GM23248 (cell line): ENCODE results near the gene MISP3. TPM values are rescaled to one million over a fixed set of nuclear protein-coding genes. Genes with fewer than 3 reads are reported as not detected.

Experiments used
- DNase-seq: peaks from one replicate; pipeline ENCODE4 v3.0.0-alpha.2; 2015
- H2AFZ ChIP-seq: fragments of 200-600 bp; sonication (generic); 2 replicates; pipeline ENCODE4 v1.6.1; 2016; ENCODE audit warnings: antibody characterized with exemption
- H3F3A ChIP-seq: fragments of 200-600 bp; sonication (generic); 2 replicates; pipeline ENCODE4 v1.6.1; 2016; ENCODE audit warnings: mild to moderate bottlenecking, antibody characterized with exemption, mixed run types; ENCODE audit not compliant: insufficient read depth
- H3K27ac ChIP-seq: fragments of 200-600 bp; sonication (generic); 2 replicates; pipeline ENCODE4 v1.5.1; 2016; ENCODE audit warnings: mild to moderate bottlenecking
- H3K27me3 ChIP-seq: fragments of 200-600 bp; sonication (generic); replicated peaks from 2 replicates; pipeline ENCODE4 v1.6.1; 2016; ENCODE audit warnings: mild to moderate bottlenecking; ENCODE audit not compliant: insufficient read depth
- H3K36me3 ChIP-seq: fragments of 200-600 bp; sonication (generic); 2 replicates; pipeline ENCODE4 v1.6.1; 2016; ENCODE audit warnings: low read depth, mild to moderate bottlenecking
- H3K4me1 ChIP-seq: fragments of 200-600 bp; sonication (generic); 2 replicates; pipeline ENCODE4 v1.6.1; 2016; ENCODE audit warnings: mild to moderate bottlenecking; ENCODE audit not compliant: insufficient read depth
- H3K4me2 ChIP-seq: fragments of 200-600 bp; sonication (generic); one replicate; pipeline ENCODE4 v1.6.1; 2016; ENCODE audit warnings: mild to moderate bottlenecking; ENCODE audit not compliant: unreplicated experiment
- H3K4me3 ChIP-seq: fragments of 200-600 bp; sonication (generic); 2 replicates; pipeline ENCODE4 v1.5.1; 2016; ENCODE audit warnings: mild to moderate bottlenecking
- H3K79me2 ChIP-seq: fragments of 200-600 bp; sonication (generic); 2 replicates; pipeline ENCODE4 v1.6.1; 2016; ENCODE audit warnings: mild to moderate bottlenecking; ENCODE audit not compliant: insufficient read depth
- H3K9ac ChIP-seq: fragments of 200-600 bp; sonication (generic); 2 replicates; pipeline ENCODE4 v1.6.1; 2016; ENCODE audit warnings: mild to moderate bottlenecking
- H3K9me2 ChIP-seq: fragments of 200-600 bp; sonication (generic); 2 replicates; pipeline ENCODE4 v1.6.1; 2016; ENCODE audit warnings: mixed run types, mild to moderate bottlenecking, moderate library complexity; ENCODE audit not compliant: insufficient read depth
- H3K9me3 ChIP-seq: fragments of 200-600 bp; sonication (generic); one replicate; pipeline ENCODE4 v1.6.1; 2017; ENCODE audit warnings: low read depth
- H4K20me1 ChIP-seq: fragments of 200-600 bp; sonication (generic); 2 replicates; pipeline ENCODE4 v1.6.0; 2016; ENCODE audit not compliant: insufficient read depth
- EZH2 ChIP-seq: fragments of 200-600 bp; sonication (generic); IDR thresholded peaks from 2 replicates; pipeline ENCODE4 v1.6.1; 2018; ENCODE audit warnings: antibody characterized with exemption, mild to moderate bottlenecking; ENCODE audit not compliant: insufficient read depth, poor library complexity, severe bottlenecking
- EZH2phosphoT487 ChIP-seq: fragments of 200-600 bp; sonication (generic); IDR thresholded peaks from 2 replicates; pipeline ENCODE4 v1.6.1; 2018; ENCODE audit warnings: antibody characterized with exemption, moderate library complexity, mild to moderate bottlenecking, low read depth; ENCODE audit not compliant: insufficient read depth
- WGBS, 2 experiments: methylation state at CpG; one replicate each; pipeline ENCODE4 v1.1.6; 2015 to 2017; ENCODE audit warnings: low lambda C conversion rate in 2 of 2, low coverage in 1 of 2; ENCODE audit errors: missing lambda C conversion rate in 2 of 2; 5-methylcytosine and 5-hydroxymethylcytosine counted together
- in situ Hi-C: fragments of 300-500 bp; cut with MboI; formaldehyde crosslinking; loops from 2 replicates; pipeline ENCODE4 v1.15.0; 2020
- polyA plus RNA-seq: library from polyadenylated mRNA; unstranded; fragments of >200 nt; fragmentation: Nextera tagmentation; extraction: Ambion mirVana; gene quantifications from 2 replicates; pipeline ENCODE4 v1.2.1, GENCODE V29; 2016
- total RNA-seq: library from RNA; depleted of rRNA; stranded (reverse); fragments of >200 nt; shearing (Covaris generic); gene quantifications from 2 replicates; pipeline ENCODE4 v1.2.3, GENCODE V29; 2014

Gene MISP3
- total and polyA plus RNA-seq, 2 experiments from 2014 or later, result 1.3 to 2.7 TPM

GRCh38 chr19:14116525-14116917 is 43.9 kb downstream of the MISP3 start:
- Histone ChIP-seq H2AFZ (0 out of 2 replicates have a peak overlapping the region, but pooled peaks have one; percentile 56), H3F3A (peaks cover 12% of the 10 kb centered on the region), H3K27ac (no peak overlapping the region), H3K4me1 (peaks cover 40% of the 10 kb centered on the region), H3K79me2 (peaks cover 57% of the 10 kb centered on the region), H3K36me3 (no peaks in the 10 kb centered on the region), H3K4me3 (peak overlapping the region; percentile 93), H3K9ac (peak overlapping the region; percentile 86), H4K20me1 (no peaks in the 10 kb centered on the region), H3K9me3 (no peaks in the 10 kb centered on the region), H3K27me3 (no peaks in the 10 kb centered on the region), H3K9me2 (no peaks in the 10 kb centered on the region), H3K4me2 (peak overlapping the region; percentile 94)
- in situ Hi-C loops, result no loop called here
- no peak for TF ChIP-seq EZH2phosphoT487
- no peak for TF ChIP-seq EZH2
- DNase-seq, result peak; percentile 29
- 1 to 3% methylated on average over 6 of the region's 6 CpGs for WGBS, 2 experiments

GRCh38 chr19:14116918-14117578 is 44.5 kb downstream of the MISP3 start:
- 0 to 2% methylated on average over 2 to 31 of the region's 33 CpGs for WGBS, 2 experiments
- Histone ChIP-seq H3K27me3 (no peaks in the 10 kb centered on the region), H3K79me2 (peaks cover 52% of the 10 kb centered on the region), H3K4me3 (peak overlapping the region; percentile 93), H3K4me1 (peaks cover 40% of the 10 kb centered on the region), H3K9ac (peak overlapping the region; percentile 86), H3K36me3 (no peaks in the 10 kb centered on the region), H3K27ac (no peak overlapping the region), H3K4me2 (peak overlapping the region; percentile 94), H2AFZ (peak overlapping the region; percentile 56; the same call in 1 of the 2 replicates), H3K9me3 (no peaks in the 10 kb centered on the region), H3F3A (peaks cover 12% of the 10 kb centered on the region), H3K9me2 (no peaks in the 10 kb centered on the region), H4K20me1 (no peaks in the 10 kb centered on the region)
- TF ChIP-seq EZH2 (no peak), EZH2phosphoT487 (no peak)
- in situ Hi-C loops, result no loop called here
- peak; percentile 30 for DNase-seq

GRCh38 chr19:14117668-14118164 is 45.1 kb downstream of the MISP3 start, which contains the start of gene PRKACA:
PRKACA (minus strand) TSS chr19:14117762; CDS start chr19:14117547, 215 bp downstream.
- 0 to 2% methylated on average over 31 to 61 of the region's 67 CpGs for WGBS, 2 experiments

GRCh38 chr19:14118165-14119051 is 45.8 kb downstream of the MISP3 start:
- TF ChIP-seq EZH2phosphoT487 (no peak), EZH2 (no peak)
- H3K27me3 ChIP-seq, result no peaks in the 10 kb centered on the region
- no peaks in the 10 kb centered on the region for H4K20me1 ChIP-seq
- no peaks in the 10 kb centered on the region for H3K36me3 ChIP-seq
- WGBS, 2 experiments, result 2 to 4% methylated on average over 26 to 38 of the region's 61 CpGs
- H3K9ac ChIP-seq, result peak overlapping the region; percentile 87
- H3K9me2 ChIP-seq, result no peaks in the 10 kb centered on the region
- H3F3A ChIP-seq, result peaks cover 12% of the 10 kb centered on the region
- H3K27ac ChIP-seq, result peak overlapping the region; percentile 94
- in situ Hi-C loops, result no loop called here
- H3K4me2 ChIP-seq, result peak overlapping the region; percentile 61
- H2AFZ ChIP-seq, result peak overlapping the region; percentile 83
- H3K4me1 ChIP-seq, result peaks cover 29% of the 10 kb centered on the region
- peak overlapping the region; percentile 74 for H3K4me3 ChIP-seq
- peaks cover 39% of the 10 kb centered on the region for H3K79me2 ChIP-seq
- DNase-seq, result peak; percentile 87
- H3K9me3 ChIP-seq, result no peaks in the 10 kb centered on the region

More at GRCh38 chr19:14117668-14118164, 45.1 kb downstream of the MISP3 start, which contains the start of gene PRKACA:
- Histone ChIP-seq H3K27ac (peak within 1 kb of the TSS; percentile 94), H3K4me3 (peak within 1 kb of the TSS; percentile 93), H3K27me3 (no peaks in the 10 kb centered on the region), H3K4me2 (peak within 1 kb of the TSS; percentile 94), H2AFZ (peak within 1 kb of the TSS; percentile 83), H4K20me1 (no peaks in the 10 kb centered on the region), H3K9me3 (no peaks in the 10 kb centered on the region), H3K36me3 (no peaks in the 10 kb centered on the region), H3F3A (peaks cover 12% of the 10 kb centered on the region), H3K9me2 (no peaks in the 10 kb centered on the region), H3K79me2 (peaks cover 46% of the 10 kb centered on the region), H3K9ac (peak within 1 kb of the TSS; percentile 87), H3K4me1 (peaks cover 36% of the 10 kb centered on the region)
- in situ Hi-C loops, result no loop called here
- TF ChIP-seq EZH2, result no peak
- TF ChIP-seq EZH2phosphoT487, result no peak
- peak; percentile 100 for DNase-seq
